HUES48 (cell line): ENCODE results near the gene MGMT.

Experiments
- H3K27ac ChIP-seq: one replicate; pipeline ENCODE4 v1.7.0; 2013; ENCODE audit warnings: low read depth, low read length, inconsistent platforms
- H3K27me3 ChIP-seq: 2 replicates; pipeline ENCODE4 v1.6.1; 2013; ENCODE audit warnings: mild to moderate bottlenecking, low read length; ENCODE audit not compliant: control insufficient read depth, insufficient read depth
- H3K36me3 ChIP-seq: 2 replicates; pipeline ENCODE4 v1.6.1; 2013; ENCODE audit warnings: low read length; ENCODE audit not compliant: control insufficient read depth, insufficient read depth
- H3K4me1 ChIP-seq: 2 replicates; pipeline ENCODE4 v1.6.1; 2013; ENCODE audit warnings: mild to moderate bottlenecking, low read length; ENCODE audit not compliant: control insufficient read depth, insufficient read depth
- H3K4me3 ChIP-seq: 2 replicates; pipeline ENCODE4 v1.5.1; 2013; ENCODE audit warnings: mild to moderate bottlenecking, low read depth, low read length
- H3K9ac ChIP-seq: 2 replicates; pipeline ENCODE4 v1.6.1; 2013; ENCODE audit warnings: mild to moderate bottlenecking, low read depth, low read length, moderate library complexity
- H3K9me3 ChIP-seq: 2 replicates; pipeline ENCODE4 v1.6.1; 2013; ENCODE audit warnings: low read length; ENCODE audit not compliant: control insufficient read depth, insufficient read depth

MGMT gene

GRCh38 chr10:129440722-129441316 lies 26.2 kb upstream of the MGMT start:
- H3K9me3 ChIP-seq = no peaks in the 10 kb centered on the region
- H3K27me3 ChIP-seq = no peaks in the 10 kb centered on the region
- no peak overlapping the region for H3K27ac ChIP-seq
- H3K9ac ChIP-seq = no peak overlapping the region
- H3K36me3 ChIP-seq = no peaks in the 10 kb centered on the region
- H3K4me3 ChIP-seq = no peak overlapping the region
- H3K4me1 ChIP-seq = peaks cover 9% of the 10 kb centered on the region

GRCh38 chr10:129441372-129442009 lies 25.6 kb upstream of the MGMT start:
- Histone ChIP-seq H3K36me3 (no peaks in the 10 kb centered on the region), H3K4me3 (no peak overlapping the region), H3K27ac (no peak overlapping the region), H3K9ac (no peak overlapping the region), H3K27me3 (no peaks in the 10 kb centered on the region), H3K9me3 (no peaks in the 10 kb centered on the region), H3K4me1 (peaks cover 14% of the 10 kb centered on the region)

- no peaks in the 10 kb centered on the region for H3K27me3 ChIP-seq
- no peak overlapping the region for H3K27ac ChIP-seq
- peaks cover 11% of the 10 kb centered on the region for H3K4me1 ChIP-seq
- no peak overlapping the region for H3K4me3 ChIP-seq
- H3K36me3 ChIP-seq = no peaks in the 10 kb centered on the region
- H3K9me3 ChIP-seq = no peaks in the 10 kb centered on the region
- no peak overlapping the region for H3K9ac ChIP-seq
Observed at GRCh38 chr10:129442866-129443265, 24.2 kb upstream of the MGMT start.

- Histone ChIP-seq H3K9ac (no peak overlapping the region), H3K27ac (no peak overlapping the region), H3K27me3 (no peaks in the 10 kb centered on the region), H3K4me1 (peaks cover 6% of the 10 kb centered on the region; the same call in 1 of the 2 replicates), H3K4me3 (no peak overlapping the region), H3K9me3 (no peaks in the 10 kb centered on the region), H3K36me3 (no peaks in the 10 kb centered on the region)
Observed at GRCh38 chr10:129444359-129444758, 22.7 kb upstream of the MGMT start.

GRCh38 chr10:129445436-129446182 lies 21.4 kb upstream of the MGMT start:
- no peak overlapping the region for H3K4me3 ChIP-seq
- no peaks in the 10 kb centered on the region for H3K9me3 ChIP-seq
- H3K4me1 ChIP-seq = peaks cover 6% of the 10 kb centered on the region; the same call in 1 of the 2 replicates
- no peaks in the 10 kb centered on the region for H3K27me3 ChIP-seq
- H3K9ac ChIP-seq = no peak overlapping the region
- no peaks in the 10 kb centered on the region for H3K36me3 ChIP-seq
- no peak overlapping the region for H3K27ac ChIP-seq

- peaks cover 6% of the 10 kb centered on the region; the same call in 1 of the 2 replicates for H3K4me1 ChIP-seq
- no peak overlapping the region for H3K27ac ChIP-seq
- no peaks in the 10 kb centered on the region for H3K27me3 ChIP-seq
- H3K36me3 ChIP-seq = no peaks in the 10 kb centered on the region
- H3K9me3 ChIP-seq = no peaks in the 10 kb centered on the region
- H3K9ac ChIP-seq = no peak overlapping the region
- no peak overlapping the region for H3K4me3 ChIP-seq
Observed at GRCh38 chr10:129446183-129446581, 20.9 kb upstream of the MGMT start.

- Histone ChIP-seq H3K27me3 (no peaks in the 10 kb centered on the region), H3K9me3 (no peaks in the 10 kb centered on the region), H3K36me3 (no peaks in the 10 kb centered on the region), H3K4me3 (no peak overlapping the region), H3K9ac (no peak overlapping the region), H3K4me1 (0 out of 2 replicates have a peak, but pooled peaks cover 6% of the 10 kb centered on the region), H3K27ac (no peak overlapping the region)
Observed at GRCh38 chr10:129447486-129447885, 19.6 kb upstream of the MGMT start.

- H3K4me3 ChIP-seq = no peak overlapping the region
- no peak overlapping the region for H3K27ac ChIP-seq
- no peaks in the 10 kb centered on the region for H3K9me3 ChIP-seq
- H3K36me3 ChIP-seq = no peaks in the 10 kb centered on the region
- 0 out of 2 replicates have a peak, but pooled peaks cover 6% of the 10 kb centered on the region for H3K4me1 ChIP-seq
- H3K9ac ChIP-seq = no peak overlapping the region
- H3K27me3 ChIP-seq = no peaks in the 10 kb centered on the region
Observed at GRCh38 chr10:129448086-129448485, 19.0 kb upstream of the MGMT start.

GRCh38 chr10:129448539-129448938 lies 18.5 kb upstream of the MGMT start:
- no peak overlapping the region for H3K4me3 ChIP-seq
- H3K4me1 ChIP-seq = 0 out of 2 replicates have a peak, but pooled peaks cover 6% of the 10 kb centered on the region
- no peak overlapping the region for H3K27ac ChIP-seq
- no peak overlapping the region for H3K9ac ChIP-seq
- H3K9me3 ChIP-seq = no peaks in the 10 kb centered on the region
- no peaks in the 10 kb centered on the region for H3K27me3 ChIP-seq
- H3K36me3 ChIP-seq = no peaks in the 10 kb centered on the region

- no peak overlapping the region for H3K27ac ChIP-seq
- no peak overlapping the region for H3K4me3 ChIP-seq
- no peaks in the 10 kb centered on the region for H3K27me3 ChIP-seq
- 0 out of 2 replicates have a peak, but pooled peaks cover 6% of the 10 kb centered on the region for H3K4me1 ChIP-seq
- H3K9me3 ChIP-seq = no peaks in the 10 kb centered on the region
- H3K9ac ChIP-seq = no peak overlapping the region
- no peaks in the 10 kb centered on the region for H3K36me3 ChIP-seq
Observed at GRCh38 chr10:129449893-129450292, 17.1 kb upstream of the MGMT start.

- no peak overlapping the region for H3K27ac ChIP-seq
- H3K9ac ChIP-seq = no peak overlapping the region
- no peak overlapping the region for H3K4me3 ChIP-seq
- 0 out of 2 replicates have a peak, but pooled peaks cover 6% of the 10 kb centered on the region for H3K4me1 ChIP-seq
- no peaks in the 10 kb centered on the region for H3K27me3 ChIP-seq
- H3K36me3 ChIP-seq = no peaks in the 10 kb centered on the region
- no peaks in the 10 kb centered on the region for H3K9me3 ChIP-seq
Observed at GRCh38 chr10:129450391-129450790, 16.6 kb upstream of the MGMT start.
